Body of pancreas (tissue), 4 donors: ENCODE data around the gene LCE3A.

Experiments
- CTCF ChIP-seq, 7 experiments: fragments of 450-650 bp in 4 of 7; fragments of 200-600 bp in 3 of 7; sonication (generic) in 3 of 7; IDR thresholded peaks; one replicate each; pipeline ENCODE4 v1.5.1; 2016 to 2019; ENCODE audit warnings: antibody characterized with exemption in 7 of 7
- POLR2A ChIP-seq, 3 donors: fragments of 450-650 bp; IDR thresholded peaks; one replicate each; pipeline ENCODE4 v1.6.1; 2016; ENCODE audit warnings: antibody characterized with exemption in 3 of 3, mild to moderate bottlenecking in 2 of 3

- TF ChIP-seq POLR2A (IDR thresholded peaks at IDR 0.05) (no peak), CTCF (IDR thresholded peaks at IDR 0.05) (peak in 6 of 7 experiments; percentile 38 to 61 (median 53))
Observed at GRCh38 chr1:152654110-152654509, 31.2 kb upstream of the LCE3A start.
